Femur (tissue), 1 donor: ENCODE measurements around the gene ERP44.

Experiments used
- DNase-seq: peaks from one replicate; pipeline ENCODE4 v3.0.0-alpha.2; 2017

Gene ERP44

DNA sequence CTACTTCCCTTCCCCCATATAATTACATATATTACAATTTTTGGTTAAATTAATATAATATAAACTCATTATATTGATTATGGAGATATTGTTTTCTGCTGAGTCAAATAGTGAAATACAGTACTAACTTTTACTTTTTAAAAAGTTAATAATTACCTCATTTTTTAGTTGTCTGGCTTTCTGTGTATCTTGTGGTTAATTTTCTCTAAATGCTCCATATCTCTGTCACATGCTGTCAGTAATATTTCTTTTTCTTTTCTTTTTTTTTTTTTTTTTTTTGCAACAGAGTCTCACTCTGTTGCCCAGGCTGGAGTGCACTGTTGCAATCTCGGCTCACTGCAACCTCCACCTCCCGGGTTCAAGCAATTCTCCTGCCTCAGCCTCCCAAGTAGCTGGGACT is 169.1 kb downstream of the ERP44 start:
- DNase-seq, result no peak
